ENCODE results near the gene PTPA.

- no peak for TF ChIP-seq CTCF (conservative IDR thresholded peaks at IDR 0.05 in 1 of 2, IDR thresholded peaks at IDR 0.05 in 1 of 2; ENCODE audit: low read depth in 1 of 2, low read length in 2 of 2)
- no peak for TF ChIP-seq EZH2 (IDR thresholded peaks at IDR 0.05; ENCODE audit: low read length, missing control alignments)
Measured at GRCh38 chr9:129150122-129150521, 38.9 kb downstream of the PTPA start.
